Measurements from ENCODE around the gene TPM4. TPM values are rescaled to one million over a fixed set of nuclear protein-coding genes. Genes with fewer than 3 reads are reported as not detected.

Gene TPM4
- total RNA-seq, 2 donors from 2014 or later, result 964 to 1,096 TPM

DNA sequence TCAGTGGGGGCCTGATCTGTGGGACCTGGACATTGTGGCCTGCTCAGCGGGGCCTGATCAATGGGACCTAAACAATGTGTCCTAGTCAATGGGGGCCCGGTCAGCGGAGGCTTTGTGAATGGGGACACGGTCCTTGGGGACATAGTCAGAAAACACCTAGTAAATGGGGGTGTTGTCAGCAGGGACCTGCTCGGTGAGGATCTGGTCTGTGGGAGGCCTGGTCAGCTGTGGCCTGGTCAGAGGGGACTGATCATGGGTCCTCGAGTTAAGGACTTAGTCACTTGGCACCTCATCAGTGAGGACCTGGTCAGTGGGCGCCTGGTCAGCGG lies 44.5 kb upstream of the TPM4 start:
- no peaks in the 10 kb centered on the region for H3K27me3 ChIP-seq (replicated peaks; ENCODE audit: insufficient read depth)
- DNase-seq (ENCODE audit: low spot score), result no peak
- H3K36me3 ChIP-seq, result no peaks in the 10 kb centered on the region
- ATAC-seq (ENCODE audit: insufficient number of reproducible peaks, low FRiP score, low read depth), result no peak
- no peaks in the 10 kb centered on the region for H3K4me1 ChIP-seq (ENCODE audit: control insufficient read depth in 1 of 2, low read depth in 2 of 2)
- TF ChIP-seq CTCF (IDR thresholded peaks at IDR 0.05), result no peak
- no peak overlapping the region for H3K27ac ChIP-seq
- no peaks in the 10 kb centered on the region for H3K9me3 ChIP-seq
- H3K4me3 ChIP-seq, result no peak overlapping the region

GRCh38 chr19:16032509-16033135 lies 43.7 kb upstream of the TPM4 start:
- Histone ChIP-seq H3K9me3 (no peaks in the 10 kb centered on the region), H3K27ac (no peak overlapping the region), H3K36me3 (no peaks in the 10 kb centered on the region), H3K4me1 (ENCODE audit: control insufficient read depth in 1 of 2, low read depth in 2 of 2) (no peaks in the 10 kb centered on the region), H3K4me3 (no peak overlapping the region), H3K27me3 (replicated peaks; ENCODE audit: insufficient read depth) (no peaks in the 10 kb centered on the region)
- ATAC-seq (ENCODE audit: insufficient number of reproducible peaks, low FRiP score, low read depth) (no peak), DNase-seq (ENCODE audit: low spot score) (no peak)
- TF ChIP-seq CTCF (IDR thresholded peaks at IDR 0.05), result no peak

GRCh38 chr19:16033136-16033530 lies 43.2 kb upstream of the TPM4 start:
- Histone ChIP-seq H3K27me3 (replicated peaks; ENCODE audit: insufficient read depth) (no peaks in the 10 kb centered on the region), H3K4me1 (ENCODE audit: control insufficient read depth in 1 of 2, low read depth in 2 of 2) (no peaks in the 10 kb centered on the region), H3K9me3 (no peaks in the 10 kb centered on the region), H3K4me3 (no peak overlapping the region), H3K27ac (no peak overlapping the region), H3K36me3 (no peaks in the 10 kb centered on the region)
- ATAC-seq (ENCODE audit: insufficient number of reproducible peaks, low FRiP score, low read depth) (no peak), DNase-seq (ENCODE audit: low spot score) (no peak)
- no peak for TF ChIP-seq CTCF (IDR thresholded peaks at IDR 0.05)

- H3K4me3 ChIP-seq, result no peak overlapping the region
- no peak for ATAC-seq (ENCODE audit: insufficient number of reproducible peaks, low FRiP score, low read depth)
- H3K27me3 ChIP-seq (replicated peaks; ENCODE audit: insufficient read depth), result no peaks in the 10 kb centered on the region
- no peak for TF ChIP-seq CTCF (IDR thresholded peaks at IDR 0.05)
- H3K27ac ChIP-seq, result no peak overlapping the region
- no peak for DNase-seq (ENCODE audit: low spot score)
- H3K9me3 ChIP-seq, result no peaks in the 10 kb centered on the region
- no peaks in the 10 kb centered on the region for H3K4me1 ChIP-seq (ENCODE audit: control insufficient read depth in 1 of 2, low read depth in 2 of 2)
- H3K36me3 ChIP-seq, result no peaks in the 10 kb centered on the region
Observed at GRCh38 chr19:16033721-16034120, 42.6 kb upstream of the TPM4 start.

DNA sequence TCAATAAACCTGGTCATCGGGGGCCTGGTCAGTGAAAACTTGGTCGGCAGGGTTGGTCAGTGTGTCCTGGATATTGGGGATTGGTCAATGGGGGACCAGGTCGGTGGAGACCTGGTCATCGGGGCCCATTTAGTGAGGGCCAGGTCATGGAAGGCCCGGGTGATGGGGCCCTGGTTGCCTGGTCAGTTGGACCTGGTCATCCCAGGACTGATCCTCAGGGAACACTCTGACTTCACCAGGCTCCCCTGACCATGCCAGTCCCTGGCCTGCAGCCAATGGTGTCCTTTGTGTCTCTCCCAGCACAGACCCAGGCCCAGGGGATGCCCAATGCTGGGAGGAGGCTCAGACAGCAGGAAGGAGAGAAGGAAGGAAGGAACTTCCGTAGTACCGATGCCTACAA lies 42.1 kb upstream of the TPM4 start:
- Histone ChIP-seq H3K4me1 (ENCODE audit: control insufficient read depth in 1 of 2, low read depth in 2 of 2) (no peaks in the 10 kb centered on the region), H3K9me3 (no peaks in the 10 kb centered on the region), H3K27ac (no peak overlapping the region), H3K4me3 (no peak overlapping the region), H3K27me3 (replicated peaks; ENCODE audit: insufficient read depth) (no peaks in the 10 kb centered on the region), H3K36me3 (no peaks in the 10 kb centered on the region)
- no peak for TF ChIP-seq CTCF (IDR thresholded peaks at IDR 0.05)
- ATAC-seq (ENCODE audit: insufficient number of reproducible peaks, low FRiP score, low read depth) (no peak), DNase-seq (ENCODE audit: low spot score) (no peak)
